Left hindlimb (tissue), 1 donor: ENCODE data around the gene ARHGAP26.

Experiments used
- DNase-seq: peaks from one replicate; pipeline ENCODE4 v3.0.0-alpha.2; 2018

Gene ARHGAP26

GRCh38 chr5:143152445-143152844 lies 382.3 kb downstream of the ARHGAP26 start:
- DNase-seq = no peak

- peak; percentile 73 for DNase-seq
These were observed 383.3 kb downstream of the ARHGAP26 start for GRCh38 chr5:143153332-143154119.

- DNase-seq = no peak
These were observed 384.6 kb downstream of the ARHGAP26 start for GRCh38 chr5:143154510-143155370.

- no peak for DNase-seq
These were observed 385.3 kb downstream of the ARHGAP26 start for GRCh38 chr5:143155455-143155854.

DNA sequence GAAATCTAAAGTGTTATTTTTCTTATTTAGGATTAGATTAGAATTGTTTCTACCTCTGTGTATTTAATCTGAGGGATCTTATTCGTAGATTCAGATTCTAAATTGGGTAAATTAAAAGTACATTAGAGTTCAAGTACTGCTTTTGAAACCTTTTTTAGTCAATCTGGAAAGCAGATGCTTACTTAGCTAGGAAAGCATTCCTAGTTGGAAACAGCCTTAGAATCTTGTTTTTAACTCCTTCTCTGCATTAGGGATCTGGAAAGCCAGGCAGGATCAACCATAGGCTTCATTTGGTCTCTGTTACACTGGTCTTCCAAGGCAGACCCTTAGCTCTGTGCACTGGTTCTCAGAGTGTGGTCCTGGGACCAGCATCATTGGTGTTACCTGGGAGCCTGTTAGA lies 385.9 kb downstream of the ARHGAP26 start:
- DNase-seq = no peak

- no peak for DNase-seq
These were observed 386.4 kb downstream of the ARHGAP26 start for GRCh38 chr5:143156572-143156971.

- DNase-seq = no peak
These were observed 388.9 kb downstream of the ARHGAP26 start for GRCh38 chr5:143159031-143159430.

- no peak for DNase-seq
These were observed 391.8 kb downstream of the ARHGAP26 start for GRCh38 chr5:143161885-143162540.

DNA sequence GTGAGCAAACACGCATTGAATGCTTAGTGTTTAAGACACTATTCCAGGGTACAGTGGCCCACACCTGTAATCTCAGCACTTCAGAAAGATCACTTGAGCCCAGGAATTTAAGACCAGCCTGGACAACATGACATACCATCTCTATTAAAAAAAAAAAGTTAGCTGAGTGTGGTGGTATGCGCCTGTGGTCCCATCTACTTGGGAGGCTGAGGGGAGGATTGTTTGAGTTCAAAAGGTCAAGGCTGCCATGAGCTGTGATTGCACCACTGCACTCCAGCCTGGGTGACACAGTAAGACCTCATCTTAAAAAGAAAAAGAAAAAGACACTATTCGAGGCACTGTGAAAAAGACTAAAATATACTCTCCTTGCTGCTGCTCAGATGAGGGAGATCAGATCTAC lies 392.6 kb downstream of the ARHGAP26 start:
- DNase-seq = no peak

GRCh38 chr5:143164557-143164956 lies 394.4 kb downstream of the ARHGAP26 start:
- DNase-seq = no peak

DNA sequence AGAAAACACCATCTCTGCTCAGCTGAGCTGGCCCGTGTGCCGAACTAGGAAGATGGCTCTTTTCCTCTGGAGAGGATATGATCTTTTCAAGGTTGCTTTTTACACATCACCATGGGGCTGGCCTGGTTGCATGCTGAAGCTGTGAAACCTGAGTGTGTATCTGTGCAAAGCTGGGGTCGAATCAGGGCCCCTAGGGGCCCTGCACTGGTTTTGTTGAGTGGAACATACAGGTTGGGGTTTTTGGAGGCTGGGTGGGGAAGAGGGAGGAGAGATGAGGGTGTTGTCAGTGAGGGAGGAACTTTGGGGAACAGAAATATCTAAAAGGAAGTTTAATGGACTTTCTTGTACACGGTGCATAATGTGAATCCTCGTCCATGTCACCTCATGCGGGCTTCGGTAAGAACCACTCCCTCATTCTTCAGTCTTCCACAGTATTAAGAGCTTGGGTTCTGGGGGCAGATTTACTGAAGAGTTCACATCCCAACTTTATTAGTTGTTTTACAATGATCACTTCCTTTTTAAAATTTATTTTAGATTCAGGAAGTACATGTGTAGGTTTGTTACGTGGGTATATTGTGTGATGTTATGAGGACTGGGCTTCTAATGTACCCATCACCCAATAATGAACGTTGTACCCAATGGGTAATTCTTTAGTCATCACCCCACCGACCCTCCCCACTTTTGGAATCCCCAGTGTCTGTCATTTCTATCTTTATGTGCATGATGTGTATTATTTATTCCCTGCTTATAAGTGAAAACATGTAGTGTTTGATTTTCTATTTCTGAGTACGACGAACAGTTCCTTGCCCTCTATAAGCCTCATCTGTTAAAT lies 395.1 kb downstream of the ARHGAP26 start:
- DNase-seq = no peak

DNA sequence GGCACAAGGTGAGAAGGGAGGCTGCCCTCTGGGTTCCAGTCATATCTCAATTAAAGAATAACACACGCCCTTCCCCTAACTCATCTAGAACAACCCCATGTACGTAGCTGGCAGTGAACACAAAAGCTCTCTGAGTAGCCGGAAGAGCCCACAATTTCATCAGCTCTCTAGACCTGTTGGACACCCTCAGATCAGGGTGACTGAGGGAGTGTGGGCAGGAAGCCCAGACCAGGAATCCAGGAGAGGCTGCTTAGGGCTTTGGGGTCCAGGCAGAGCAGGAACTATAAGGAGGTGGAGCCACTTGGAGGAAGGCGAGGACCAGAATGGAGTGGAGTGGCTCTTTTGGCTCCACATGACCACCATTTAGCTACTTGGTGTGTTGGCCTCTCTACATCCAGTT lies 395.9 kb downstream of the ARHGAP26 start:
- no peak for DNase-seq

GRCh38 chr5:143166661-143167420 lies 396.7 kb downstream of the ARHGAP26 start:
- DNase-seq = no peak

DNA sequence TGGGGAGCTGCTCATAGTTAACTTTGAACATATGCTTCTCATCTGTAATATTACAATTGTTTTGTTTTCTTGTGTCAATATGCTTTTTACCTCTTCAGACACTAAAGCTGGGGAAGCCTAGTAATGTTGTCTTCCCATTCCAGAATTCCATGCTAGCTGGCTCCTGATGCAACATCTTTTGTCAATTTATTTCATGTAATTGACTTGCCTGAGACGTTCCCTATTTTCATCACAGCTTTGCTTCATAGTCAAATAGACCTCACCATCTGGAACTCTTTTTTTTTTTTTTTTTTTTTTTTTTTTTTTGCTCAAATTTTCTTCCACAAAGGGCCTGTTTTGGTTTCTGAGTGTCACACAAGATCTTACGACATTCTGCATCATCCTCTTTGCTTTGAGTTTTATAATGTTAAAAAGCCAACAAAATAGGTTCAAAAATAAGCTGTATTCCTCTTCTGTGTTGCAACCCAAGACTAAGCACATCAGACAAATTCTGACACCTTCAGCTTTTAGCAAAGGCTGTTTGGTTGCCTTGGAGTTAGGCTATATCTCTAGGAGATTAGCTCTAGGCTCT lies 398.1 kb downstream of the ARHGAP26 start:
- DNase-seq = no peak

GRCh38 chr5:143168921-143169810 lies 399.0 kb downstream of the ARHGAP26 start:
- DNase-seq = no peak

DNA sequence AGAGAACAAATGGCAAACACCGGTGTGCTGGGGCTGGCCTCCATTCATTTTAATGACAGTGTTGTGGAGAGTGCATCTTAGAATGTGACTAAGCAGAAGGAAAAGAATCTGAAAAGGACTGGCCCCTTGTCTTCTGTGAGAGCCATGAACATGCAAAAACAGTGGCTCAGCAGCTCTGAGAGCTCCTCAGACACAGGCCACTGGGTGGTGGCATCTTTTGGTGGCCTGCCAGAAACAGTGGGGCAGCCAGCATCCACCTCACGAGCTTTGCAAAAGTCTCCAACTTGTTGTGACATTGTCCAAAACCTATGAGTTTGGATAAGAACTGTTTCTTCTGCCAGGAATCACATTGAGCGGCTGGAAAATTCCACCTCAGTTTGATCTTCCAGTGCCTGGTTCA lies 399.9 kb downstream of the ARHGAP26 start:
- no peak for DNase-seq

- no peak for DNase-seq
These were observed 400.8 kb downstream of the ARHGAP26 start for GRCh38 chr5:143170977-143171376.

DNA sequence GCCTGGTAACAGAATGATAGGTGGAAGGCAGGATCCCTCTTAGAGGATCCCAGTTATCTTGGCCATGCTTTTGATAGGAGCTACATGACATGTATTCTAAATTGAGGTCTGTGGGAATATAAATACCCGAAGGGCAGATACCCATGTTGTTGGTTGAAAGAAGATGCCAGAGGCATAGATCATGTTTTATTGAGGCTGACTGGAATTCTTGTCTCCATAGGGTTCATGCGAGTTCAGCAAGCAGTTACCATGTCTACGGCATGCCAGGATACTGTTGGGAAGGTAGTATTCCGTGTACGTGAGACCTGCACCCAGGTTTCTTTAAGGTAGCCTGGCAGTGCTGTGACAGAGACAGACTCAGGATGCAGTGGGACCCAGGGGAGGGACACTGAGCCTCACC lies 402.6 kb downstream of the ARHGAP26 start:
- DNase-seq = no peak

DNA sequence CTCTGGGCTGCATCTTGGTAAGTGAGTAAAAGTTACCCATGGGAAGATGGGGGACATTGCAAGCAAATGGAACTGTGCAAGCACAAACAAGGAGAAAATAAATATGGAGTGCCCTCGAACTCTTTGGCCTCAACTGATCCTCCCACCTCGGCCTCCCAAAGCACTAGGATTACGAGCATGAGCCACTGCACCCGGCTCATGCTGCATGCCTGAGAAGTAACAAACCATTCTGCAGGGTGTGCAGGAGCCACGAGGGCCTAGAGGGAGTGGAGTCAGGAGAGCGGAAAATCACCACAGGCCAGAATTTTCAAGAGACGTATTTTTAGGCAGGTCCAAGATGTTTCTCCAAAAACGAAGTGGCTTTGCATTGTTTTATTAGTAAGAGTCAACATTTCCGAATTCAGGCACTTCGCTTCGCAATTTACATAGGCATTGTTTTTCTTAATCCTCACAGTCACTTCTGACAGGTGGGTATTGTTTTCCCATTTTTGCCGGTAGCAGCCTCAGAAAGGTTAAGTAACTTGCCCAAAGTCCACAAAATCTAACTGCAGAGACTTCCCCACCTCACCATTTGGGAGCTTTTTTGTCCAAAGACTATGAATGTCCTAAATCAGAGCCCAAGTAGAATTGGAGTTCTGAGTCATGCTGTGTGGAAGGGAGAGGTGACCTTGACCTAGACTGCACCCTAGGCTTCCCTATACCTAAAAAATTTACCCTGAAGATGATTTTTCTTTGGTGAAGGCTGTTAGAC lies 403.1 kb downstream of the ARHGAP26 start:
- DNase-seq = no peak
